Ovary (tissue), 10 donors: ENCODE data around the gene TGFB2. TPM values are rescaled to one million over a fixed set of nuclear protein-coding genes. Genes with fewer than 3 reads are reported as not detected.

Source experiments
- DNase-seq, 5 donors: peaks; one replicate each; pipeline ENCODE4 v3.0.0-alpha.2; 2019 to 2020
- H3K27ac ChIP-seq, 2 donors: fragments of 200-600 bp; one replicate each; pipeline versions ENCODE4 v1.5.1 to v1.8.0; 2019 to 2022
- H3K27me3 ChIP-seq: fragments of 200-600 bp; one replicate; pipeline ENCODE4 v1.8.0; 2022
- H3K36me3 ChIP-seq: fragments of 200-600 bp; sonication (generic); one replicate; pipeline ENCODE4 v1.5.1; 2019
- H3K4me1 ChIP-seq: one replicate; pipeline ENCODE4 v1.8.1; 2013; ENCODE audit warnings: mild to moderate bottlenecking, moderate library complexity; ENCODE audit not compliant: insufficient read depth
- H3K4me3 ChIP-seq: fragments of 200-600 bp; sonication (generic); one replicate; pipeline ENCODE4 v1.5.1; 2017
- H3K9me3 ChIP-seq, 2 donors: fragments of 200-600 bp in 1 of 2; sonication (generic) in 1 of 2; one replicate each; pipeline versions ENCODE4 v1.5.1 to v1.8.1; 2013 to 2019; ENCODE audit warnings: mild to moderate bottlenecking in 1 of 2, moderate library complexity in 1 of 2
- CTCF ChIP-seq, 3 donors: fragments of 450-650 bp in 2 of 3; fragments of 200-600 bp in 1 of 3; IDR thresholded peaks; one replicate each; pipeline versions ENCODE4 v1.5.1 to v1.8.0; 2016 to 2022; ENCODE audit warnings: antibody characterized with exemption in 3 of 3, mild to moderate bottlenecking in 1 of 3
- EP300 ChIP-seq: sonication (generic); formaldehyde crosslinking; IDR thresholded peaks from one replicate; pipeline ENCODE4 v1.6.1; 2017; ENCODE audit warnings: antibody characterized with exemption
- POLR2A ChIP-seq: fragments of 450-650 bp; IDR thresholded peaks from one replicate; pipeline ENCODE4 v1.6.1; 2017; ENCODE audit warnings: antibody characterized with exemption, mild to moderate bottlenecking, moderate library complexity
- WGBS, 3 donors: extraction: QIAGEN DNeasy Blood & Tissue Kit in 1 of 3; methylation state at CpG; one replicate each; pipeline versions ENCODE4 v1.1.5 to v1.1.7; 2013 to 2017; 5-methylcytosine and 5-hydroxymethylcytosine counted together
- intact Hi-C, 4 donors: fragments of 100-400 bp; cut with DNase I; formaldehyde crosslinking; loops; one replicate each; pipeline versions ENCODE4 v1.11.0 to v1.15.1; 2022 to 2023
- long read RNA-seq, 3 donors: library from polyadenylated mRNA in 2 of 3; unstranded in 2 of 3; transcript quantifications; one replicate each; pipeline ENCODE4 v2.0.0 and lab custom pipeline, GENCODE V29; 2021 to 2026
- polyA plus RNA-seq, 2 donors: library from polyadenylated mRNA; stranded (reverse); fragments of 200-250 nt in 1 of 2; fragments of 350-450 nt in 1 of 2; fragmentation: Illumina TruSeq in 1 of 2; extraction: RNeasy Lipid Tissue Mini Kit (QIAGEN cat#74804) in 1 of 2; gene quantifications; one replicate each; pipeline ENCODE4 v1.2.3, GENCODE V29; 2013 to 2014
- total RNA-seq, 7 donors: library from RNA; depleted of rRNA in 2 of 7; stranded (reverse); fragments of >200 nt in 2 of 7; fragmentation: NEBNext Ultra II Directional in 3 of 7; extraction: Animal tissue kit (Norgen Biotek cat#: 25700) in 3 of 7; gene quantifications; one replicate each; pipeline versions ENCODE4 v1.1.0 to v1.2.4, GENCODE V29; 2016 to 2023
- donor health status: DM: no; HTN: no; CAD: no; lungs with moderate emphysema.
- donor health status: DM: no; HTN: no; CAD: no.
- donor health status: Bipolar disorder and iron deficiency.
- donor health status: DM: yes; HTN: yes; CAD: no.
- donor health status: DM: no; HTN: no; CAD: no.
- donor health status: DM: yes; HTN: yes; CAD: no.

TGFB2 gene
- 10 to 100 TPM in 3 of 7 donors, 1 to 10 TPM in 4; 5.1 to 29.4 (median 9.3) TPM for total RNA-seq
- 10 to 100 TPM in 1 of 2 donors, 1 to 10 TPM in 1; 3.8 to 11.7 TPM for polyA plus RNA-seq
- long read RNA-seq, donor 1, full-length matches to known transcripts, result 6 of 8 reads
- long read RNA-seq, donor 1, partial matches to known transcripts, result 0 of 8 reads
- long read RNA-seq, donor 1, other reads (novel, unspliced or antisense), result 2 of 8 reads
- long read RNA-seq, donor 2, full-length matches to known transcripts, result 4 of 4 reads
- long read RNA-seq, donor 2, partial matches to known transcripts, result 0 of 4 reads
- long read RNA-seq, donor 2, other reads (novel, unspliced or antisense), result 0 of 4 reads
- long read RNA-seq, donor 3, full-length matches to known transcripts, result 7 of 10 reads
- long read RNA-seq, donor 3, partial matches to known transcripts, result 1 of 10 reads
- long read RNA-seq, donor 3, other reads (novel, unspliced or antisense), result 2 of 10 reads

DNA sequence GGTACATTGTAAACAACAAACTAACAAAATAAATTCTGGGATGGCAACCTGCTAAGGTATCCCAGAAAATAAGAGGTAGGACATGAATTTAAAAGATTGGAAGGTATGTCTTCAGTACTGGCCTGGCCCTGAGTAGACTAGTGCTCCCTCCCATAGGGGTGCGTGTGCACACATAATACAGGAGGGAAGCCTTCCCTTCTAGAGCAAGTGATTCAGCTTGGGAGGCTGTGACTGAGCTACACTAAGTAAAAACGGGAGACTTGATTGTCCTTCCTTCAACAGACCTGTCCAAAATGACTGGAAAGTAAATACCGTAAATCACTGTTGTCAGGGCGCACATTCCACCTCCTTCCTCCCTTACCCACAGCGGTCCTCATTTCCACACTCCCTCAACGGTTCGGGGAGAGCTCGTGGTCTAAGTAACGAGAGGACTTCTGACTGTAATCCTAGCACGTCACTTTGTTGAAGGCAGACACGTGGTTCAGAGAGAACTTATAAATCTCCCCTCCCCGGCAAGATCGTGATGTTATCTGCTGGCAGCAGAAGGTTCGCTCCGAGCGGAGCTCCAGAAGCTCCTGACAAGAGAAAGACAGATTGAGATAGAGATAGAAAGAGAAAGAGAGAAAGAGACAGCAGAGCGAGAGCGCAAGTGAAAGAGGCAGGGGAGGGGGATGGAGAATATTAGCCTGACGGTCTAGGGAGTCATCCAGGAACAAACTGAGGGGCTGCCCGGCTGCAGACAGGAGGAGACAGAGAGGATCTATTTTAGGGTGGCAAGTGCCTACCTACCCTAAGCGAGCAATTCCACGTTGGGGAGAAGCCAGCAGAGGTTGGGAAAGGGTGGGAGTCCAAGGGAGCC, at the start of gene TGFB2:
Gene TGFB2 (plus strand): TSS at position 523 of the 859 bp plus-strand sequence. CDS start 1,366 bp downstream, outside the sequence.
- no peaks in the 10 kb centered on the region for H3K36me3 ChIP-seq
- H3K27me3 ChIP-seq, result no peaks in the 10 kb centered on the region
- H3K4me3 ChIP-seq, result peak within 1 kb of the TSS; percentile 62
- WGBS, 3 donors, result 3 to 6% (median 4%) methylated on average over 22 of the region's 22 CpGs
- no peaks in the 10 kb centered on the region for H3K9me3 ChIP-seq
- intact Hi-C loops, result loop anchor here in 1 of 4 donors (10.0 kb wide), 1 partner anchor 830 kb away; the partner anchor contains the start of gene LYPLAL1
- peak; percentile 83 for TF ChIP-seq POLR2A
- peak; percentile 33 for TF ChIP-seq EP300
- no peak for TF ChIP-seq CTCF (IDR thresholded peaks at IDR 0.05)
- H3K4me1 ChIP-seq, result no peaks in the 10 kb centered on the region
- DNase-seq, result peak; percentile 49 to 76 (median 52)
- peak within 1 kb of the TSS; percentile 43 to 63 for H3K27ac ChIP-seq

DNA sequence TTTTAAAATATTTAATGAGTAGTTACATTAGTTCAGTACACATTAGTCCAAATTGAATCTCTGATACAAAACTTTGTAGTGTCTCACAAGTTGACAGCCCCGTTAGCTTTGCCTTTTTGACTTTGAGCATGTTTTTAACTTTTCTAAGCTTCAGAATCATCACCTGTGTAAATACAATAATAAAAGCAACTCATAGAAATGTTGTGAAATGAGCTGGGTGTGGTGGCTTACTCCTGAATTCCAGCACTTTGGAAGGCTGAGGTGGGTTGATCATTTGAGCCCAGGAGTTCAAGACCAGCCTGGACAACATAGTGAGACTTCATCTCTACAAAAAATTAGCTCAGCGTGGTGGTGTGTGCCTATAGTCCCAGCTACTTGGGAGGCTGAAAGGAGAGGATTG, 49.0 kb upstream of the TGFB2 start:
- intact Hi-C loops, result no loop called here
- no peak for DNase-seq
- Histone ChIP-seq H3K27ac (no peak overlapping the region), H3K4me1 (no peaks in the 10 kb centered on the region), H3K27me3 (no peaks in the 10 kb centered on the region), H3K36me3 (no peaks in the 10 kb centered on the region), H3K9me3 (no peaks in the 10 kb centered on the region), H3K4me3 (no peak overlapping the region)
- WGBS, 3 donors, result 97 to 98% (median 97%) methylated on average over 2 of the region's 2 CpGs
- TF ChIP-seq POLR2A (no peak), CTCF (IDR thresholded peaks at IDR 0.05) (no peak), EP300 (no peak)

DNA sequence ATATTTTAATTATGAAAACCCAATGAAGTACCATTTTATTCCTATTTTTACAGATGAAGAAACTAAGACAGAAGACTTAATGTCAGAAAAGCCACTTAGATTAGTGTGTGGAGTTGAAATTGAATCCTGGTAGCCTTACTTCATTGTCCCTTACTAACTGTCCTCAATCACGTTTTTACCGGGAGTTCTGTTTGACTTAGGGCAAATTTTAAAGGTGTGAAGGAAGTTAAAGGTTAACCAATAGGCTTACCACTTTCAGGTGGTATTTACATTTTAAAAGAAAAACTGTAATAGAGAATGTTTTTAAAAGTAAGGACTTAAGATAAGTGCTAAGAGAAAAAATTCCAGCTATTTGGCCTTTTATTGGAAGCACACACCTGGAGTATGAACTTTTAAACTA, 47.7 kb upstream of the TGFB2 start:
- H3K4me3 ChIP-seq, result no peak overlapping the region
- H3K27ac ChIP-seq, result no peak overlapping the region
- no peaks in the 10 kb centered on the region for H3K9me3 ChIP-seq
- DNase-seq, result no peak
- no peaks in the 10 kb centered on the region for H3K4me1 ChIP-seq
- H3K36me3 ChIP-seq, result no peaks in the 10 kb centered on the region
- 71 to 77% (median 72%) methylated on average over 2 of the region's 2 CpGs for WGBS, 3 donors
- no peaks in the 10 kb centered on the region for H3K27me3 ChIP-seq
- intact Hi-C loops, result no loop called here
- TF ChIP-seq CTCF (IDR thresholded peaks at IDR 0.05), result no peak
- no peak for TF ChIP-seq EP300
- no peak for TF ChIP-seq POLR2A

GRCh38 chr1:218297867-218298266, 47.3 kb upstream of the TGFB2 start:
- no peak for DNase-seq
- 95 to 98% (median 97%) methylated on average over 1 of the region's 1 CpG for WGBS, 3 donors
- H3K4me1 ChIP-seq, result no peaks in the 10 kb centered on the region
- TF ChIP-seq EP300, result no peak
- TF ChIP-seq POLR2A, result no peak
- TF ChIP-seq CTCF (IDR thresholded peaks at IDR 0.05), result no peak
- intact Hi-C loops, result no loop called here
- no peaks in the 10 kb centered on the region for H3K36me3 ChIP-seq
- no peak overlapping the region for H3K4me3 ChIP-seq
- H3K27me3 ChIP-seq, result no peaks in the 10 kb centered on the region
- H3K9me3 ChIP-seq, result no peaks in the 10 kb centered on the region
- no peak overlapping the region for H3K27ac ChIP-seq
